Effector CD8-positive, alpha-beta T cell (primary cell): ENCODE data around the gene TMEM116.
"Not testable (repeated sequence)": the region's sequence is repeated elsewhere in the genome, so short reads cannot be mapped to it uniquely, and the experiment has no call there.

Experiments
- DNase-seq: peaks from one replicate; lab custom pipeline; 2025; lab: John Stamatoyannopoulos, UW

TMEM116 gene

GRCh38 chr12:112009596-112009995, 3.4 kb downstream of the TMEM116 start:
- DNase-seq: not testable (repeated sequence)

GRCh38 chr12:112008918-112009317, 4.0 kb downstream of the TMEM116 start:
- DNase-seq: no peak

GRCh38 chr12:112007945-112008344, 5.0 kb downstream of the TMEM116 start:
- DNase-seq: no peak

- DNase-seq: no peak
Measured at GRCh38 chr12:112005419-112006395, 7.3 kb downstream of the TMEM116 start.

GRCh38 chr12:112004041-112004440, 8.9 kb downstream of the TMEM116 start:
- no peak for DNase-seq

GRCh38 chr12:112001576-112001975, 11.4 kb downstream of the TMEM116 start:
- DNase-seq: no peak

- DNase-seq: no peak
Measured at GRCh38 chr12:112000820-112001219, 12.1 kb downstream of the TMEM116 start.

GRCh38 chr12:111999129-111999528, 13.8 kb downstream of the TMEM116 start:
- not testable (repeated sequence) for DNase-seq

GRCh38 chr12:111998015-111998414, 14.9 kb downstream of the TMEM116 start:
- DNase-seq: no peak

- no peak for DNase-seq
Measured at GRCh38 chr12:111997300-111997699, 15.7 kb downstream of the TMEM116 start.

- no peak for DNase-seq
Measured at GRCh38 chr12:111995782-111996480, 17.0 kb downstream of the TMEM116 start.

GRCh38 chr12:111994211-111995111, 18.5 kb downstream of the TMEM116 start:
- not testable (repeated sequence) for DNase-seq

GRCh38 chr12:111993292-111994150, 19.4 kb downstream of the TMEM116 start:
- no peak for DNase-seq

- no peak for DNase-seq
Measured at GRCh38 chr12:111992464-111992863, 20.5 kb downstream of the TMEM116 start.

GRCh38 chr12:111991946-111992345, 21.0 kb downstream of the TMEM116 start:
- DNase-seq: no peak

- no peak for DNase-seq
Measured at GRCh38 chr12:111991535-111991934, 21.4 kb downstream of the TMEM116 start.

- no peak for DNase-seq
Measured at GRCh38 chr12:111984820-111985219, 28.1 kb downstream of the TMEM116 start.

GRCh38 chr12:111981987-111982386, 31.0 kb downstream of the TMEM116 start:
- no peak for DNase-seq

GRCh38 chr12:111980598-111980997, 32.4 kb downstream of the TMEM116 start:
- no peak for DNase-seq

- DNase-seq: no peak
Measured at GRCh38 chr12:111978545-111978944, 34.4 kb downstream of the TMEM116 start.

GRCh38 chr12:111976860-111977259, 36.1 kb downstream of the TMEM116 start:
- DNase-seq: no peak
